Esophagus squamous epithelium (tissue), 4 donors: ENCODE results near the gene NAA35.

Source experiments
- POLR2A ChIP-seq, 4 donors: fragments of 450-650 bp; IDR thresholded peaks; one replicate each; pipeline ENCODE4 v1.6.1; 2017; ENCODE audit warnings: antibody characterized with exemption in 4 of 4, mild to moderate bottlenecking in 4 of 4, moderate library complexity in 3 of 4
- TF ChIP-seq, protein P1 (sequence below), 6 experiments: fragments of 450-650 bp in 4 of 6; fragments of 200-600 bp in 2 of 6; sonication (generic) in 2 of 6; IDR thresholded peaks; one replicate each; pipeline ENCODE4 v1.5.1; 2016 to 2019; ENCODE audit warnings: antibody characterized with exemption in 6 of 6, mild to moderate bottlenecking in 4 of 6, moderate library complexity in 4 of 6

DNA sequence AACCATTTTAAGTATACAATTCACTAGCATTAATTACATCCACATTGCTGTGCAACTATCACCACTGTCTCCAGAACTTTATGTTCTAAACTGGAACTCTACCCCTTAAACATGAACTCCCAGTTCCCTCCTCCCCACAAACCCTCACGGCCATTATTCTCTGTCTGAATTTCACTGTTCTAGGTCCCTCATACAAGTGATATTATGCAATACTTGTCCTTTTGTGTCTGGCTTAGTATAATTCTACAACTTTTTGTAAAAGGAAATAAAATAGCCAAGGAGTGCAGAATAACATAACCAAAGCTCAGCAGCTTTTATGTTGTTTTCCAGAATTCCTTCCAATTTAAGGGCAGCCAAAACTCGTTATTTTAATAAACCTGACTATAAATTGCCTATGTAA is 53.2 kb downstream of the NAA35 start:
- TF ChIP-seq, protein P1, sequence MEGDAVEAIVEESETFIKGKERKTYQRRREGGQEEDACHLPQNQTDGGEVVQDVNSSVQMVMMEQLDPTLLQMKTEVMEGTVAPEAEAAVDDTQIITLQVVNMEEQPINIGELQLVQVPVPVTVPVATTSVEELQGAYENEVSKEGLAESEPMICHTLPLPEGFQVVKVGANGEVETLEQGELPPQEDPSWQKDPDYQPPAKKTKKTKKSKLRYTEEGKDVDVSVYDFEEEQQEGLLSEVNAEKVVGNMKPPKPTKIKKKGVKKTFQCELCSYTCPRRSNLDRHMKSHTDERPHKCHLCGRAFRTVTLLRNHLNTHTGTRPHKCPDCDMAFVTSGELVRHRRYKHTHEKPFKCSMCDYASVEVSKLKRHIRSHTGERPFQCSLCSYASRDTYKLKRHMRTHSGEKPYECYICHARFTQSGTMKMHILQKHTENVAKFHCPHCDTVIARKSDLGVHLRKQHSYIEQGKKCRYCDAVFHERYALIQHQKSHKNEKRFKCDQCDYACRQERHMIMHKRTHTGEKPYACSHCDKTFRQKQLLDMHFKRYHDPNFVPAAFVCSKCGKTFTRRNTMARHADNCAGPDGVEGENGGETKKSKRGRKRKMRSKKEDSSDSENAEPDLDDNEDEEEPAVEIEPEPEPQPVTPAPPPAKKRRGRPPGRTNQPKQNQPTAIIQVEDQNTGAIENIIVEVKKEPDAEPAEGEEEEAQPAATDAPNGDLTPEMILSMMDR (IDR thresholded peaks at IDR 0.05), result no peak
- no peak for TF ChIP-seq POLR2A (IDR thresholded peaks at IDR 0.05)
